IMR-90 (cell line): Measurements from ENCODE around the gene HYDIN.

Source experiments
- CEBPB ChIP-seq: IDR thresholded peaks from 2 replicates; pipeline ENCODE4 v1.6.1; 2012; ENCODE audit warnings: low read depth, low read length, improper control_type of control experiment
- CTCF ChIP-seq: conservative IDR thresholded peaks from 2 replicates; pipeline ENCODE4 v1.5.1; 2012; ENCODE audit warnings: mild to moderate bottlenecking, low read depth, low read length, improper control_type of control experiment
- ELK1 ChIP-seq: fragments of 150-350 bp; IDR thresholded peaks from 2 replicates; pipeline ENCODE4 v1.6.1; 2016; ENCODE audit warnings: low read depth, mild to moderate bottlenecking, low read length, moderate library complexity, borderline replicate concordance
- FOS ChIP-seq: fragments of 150-350 bp; IDR thresholded peaks from 2 replicates; pipeline ENCODE4 v1.6.1; 2016; ENCODE audit warnings: low read depth, low read length
- MAZ ChIP-seq: IDR thresholded peaks from 2 replicates; pipeline ENCODE4 v1.6.1; 2012; ENCODE audit warnings: low read depth, mild to moderate bottlenecking, low read length, improper control_type of control experiment, moderate library complexity, borderline replicate concordance
- MXI1 ChIP-seq: IDR thresholded peaks from 2 replicates; pipeline ENCODE4 v1.6.1; 2012; ENCODE audit warnings: low read depth, mild to moderate bottlenecking, low read length, moderate library complexity, borderline replicate concordance
- POLR2A ChIP-seq: IDR thresholded peaks from 2 replicates; pipeline ENCODE4 v1.6.1; 2012; ENCODE audit warnings: mild to moderate bottlenecking, low read depth, low read length
- USF2 ChIP-seq: fragments of 150-350 bp; IDR thresholded peaks from 2 replicates; pipeline ENCODE4 v1.6.1; 2017; ENCODE audit warnings: mild to moderate bottlenecking, antibody characterized with exemption, low read length, low read depth

GRCh38 chr16:70790815-70791214 lies 439.7 kb downstream of the HYDIN start:
- TF ChIP-seq CTCF (no peak), ELK1 (no peak), USF2 (no peak), POLR2A (no peak), CEBPB (no peak), MAZ (no peak), FOS (no peak), MXI1 (no peak)
